HUES48 (cell line): Measurements from ENCODE around the gene ADAMTS16.

ENCODE experiments used
- H3K27ac ChIP-seq: one replicate; pipeline ENCODE4 v1.7.0; 2013; ENCODE audit warnings: low read depth, low read length, inconsistent platforms
- H3K27me3 ChIP-seq: 2 replicates; pipeline ENCODE4 v1.6.1; 2013; ENCODE audit warnings: mild to moderate bottlenecking, low read length; ENCODE audit not compliant: control insufficient read depth, insufficient read depth
- H3K36me3 ChIP-seq: 2 replicates; pipeline ENCODE4 v1.6.1; 2013; ENCODE audit warnings: low read length; ENCODE audit not compliant: control insufficient read depth, insufficient read depth
- H3K4me1 ChIP-seq: 2 replicates; pipeline ENCODE4 v1.6.1; 2013; ENCODE audit warnings: mild to moderate bottlenecking, low read length; ENCODE audit not compliant: control insufficient read depth, insufficient read depth
- H3K4me3 ChIP-seq: 2 replicates; pipeline ENCODE4 v1.5.1; 2013; ENCODE audit warnings: mild to moderate bottlenecking, low read depth, low read length
- H3K9ac ChIP-seq: 2 replicates; pipeline ENCODE4 v1.6.1; 2013; ENCODE audit warnings: mild to moderate bottlenecking, low read depth, low read length, moderate library complexity
- H3K9me3 ChIP-seq: 2 replicates; pipeline ENCODE4 v1.6.1; 2013; ENCODE audit warnings: low read length; ENCODE audit not compliant: control insufficient read depth, insufficient read depth

The ADAMTS16 gene

DNA sequence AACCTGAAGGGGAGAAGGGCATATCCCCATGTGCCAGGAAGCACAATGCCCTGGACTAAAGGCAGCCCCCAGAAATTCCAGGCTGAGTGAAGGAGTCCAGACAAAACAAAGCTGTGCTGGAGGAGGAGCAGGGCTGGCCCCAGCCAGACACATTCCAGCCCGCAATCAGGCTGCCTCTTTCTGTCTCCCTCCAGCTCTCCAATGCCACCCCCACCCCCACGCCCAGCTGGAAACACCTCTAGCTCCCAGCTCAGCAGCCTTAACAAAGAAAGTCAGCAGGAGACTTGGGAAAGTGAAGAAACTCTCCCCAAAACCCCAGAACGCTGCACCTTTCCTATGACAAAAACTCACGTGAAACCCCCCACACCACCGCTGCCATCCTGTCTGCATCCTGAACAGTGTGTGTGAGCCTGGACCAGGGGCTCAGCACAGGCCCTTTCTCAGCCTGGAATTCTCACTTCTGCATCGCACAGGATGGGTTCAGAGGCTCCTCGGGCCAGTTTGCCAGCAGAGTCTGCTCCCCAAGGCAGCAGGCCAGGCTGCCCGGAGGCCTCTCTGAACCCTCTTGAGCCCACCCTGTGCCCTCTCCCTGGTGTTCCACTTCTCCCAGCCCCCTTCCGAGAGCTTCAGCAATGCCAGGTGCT is 186.1 kb downstream of the ADAMTS16 start:
- Histone ChIP-seq H3K27me3 (no peaks in the 10 kb centered on the region), H3K9me3 (no peaks in the 10 kb centered on the region), H3K4me3 (no peak overlapping the region), H3K4me1 (peaks cover 28% of the 10 kb centered on the region), H3K27ac (peak overlapping the region; percentile 49), H3K9ac (no peak overlapping the region), H3K36me3 (no peaks in the 10 kb centered on the region)

DNA sequence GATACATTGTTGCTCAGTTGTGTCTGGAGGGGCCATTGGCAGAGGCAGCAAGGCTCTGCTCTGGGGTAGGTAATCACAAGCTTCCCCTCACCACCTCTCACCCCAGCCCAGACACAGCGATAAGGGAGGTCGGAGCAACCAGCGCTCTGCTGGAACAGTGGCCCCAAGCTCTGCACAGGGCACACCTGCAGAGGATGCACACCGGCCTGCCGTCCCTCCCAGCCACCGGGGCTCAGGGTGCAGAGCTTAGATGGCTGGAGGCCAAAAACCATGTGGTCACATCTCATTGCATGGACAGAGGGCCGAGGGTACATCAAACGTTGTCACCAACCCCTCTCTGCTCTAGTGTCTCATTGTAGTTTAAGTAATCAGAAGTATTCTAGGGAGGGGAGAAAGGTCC is 187.0 kb downstream of the ADAMTS16 start:
- Histone ChIP-seq H3K4me1 (peaks cover 28% of the 10 kb centered on the region), H3K36me3 (no peaks in the 10 kb centered on the region), H3K9ac (no peak overlapping the region), H3K27me3 (no peaks in the 10 kb centered on the region), H3K27ac (no peak overlapping the region), H3K9me3 (no peaks in the 10 kb centered on the region), H3K4me3 (no peak overlapping the region)

GRCh38 chr5:5330728-5331452 is 190.8 kb downstream of the ADAMTS16 start:
- H3K27me3 ChIP-seq: no peaks in the 10 kb centered on the region

DNA sequence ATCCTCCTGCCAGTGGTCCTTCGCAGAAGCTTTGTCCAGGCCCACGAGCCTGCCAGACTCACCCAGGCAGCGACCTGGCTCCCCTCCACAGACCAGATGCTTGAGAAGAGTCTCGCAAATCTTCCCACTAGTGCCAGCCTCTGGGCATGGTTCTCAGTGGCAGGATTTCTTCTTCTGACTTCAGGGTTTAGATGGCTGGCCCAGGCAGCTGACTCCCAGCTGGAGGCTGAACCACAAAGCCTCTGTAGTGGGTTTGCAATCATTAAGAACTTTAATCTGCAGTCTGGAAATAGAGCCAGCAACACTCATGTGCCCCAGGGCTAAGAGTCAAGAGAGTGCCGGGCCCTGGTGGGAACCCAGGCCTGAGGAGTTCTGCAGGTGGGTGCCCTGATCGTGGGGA is 191.7 kb downstream of the ADAMTS16 start:
- no peaks in the 10 kb centered on the region for H3K27me3 ChIP-seq

More at GRCh38 chr5:5330728-5331452, 190.8 kb downstream of the ADAMTS16 start:
- Histone ChIP-seq H3K9me3 (no peaks in the 10 kb centered on the region), H3K27ac (no peak overlapping the region), H3K9ac (no peak overlapping the region), H3K4me3 (no peak overlapping the region), H3K4me1 (peaks cover 23% of the 10 kb centered on the region), H3K36me3 (no peaks in the 10 kb centered on the region)

DNA sequence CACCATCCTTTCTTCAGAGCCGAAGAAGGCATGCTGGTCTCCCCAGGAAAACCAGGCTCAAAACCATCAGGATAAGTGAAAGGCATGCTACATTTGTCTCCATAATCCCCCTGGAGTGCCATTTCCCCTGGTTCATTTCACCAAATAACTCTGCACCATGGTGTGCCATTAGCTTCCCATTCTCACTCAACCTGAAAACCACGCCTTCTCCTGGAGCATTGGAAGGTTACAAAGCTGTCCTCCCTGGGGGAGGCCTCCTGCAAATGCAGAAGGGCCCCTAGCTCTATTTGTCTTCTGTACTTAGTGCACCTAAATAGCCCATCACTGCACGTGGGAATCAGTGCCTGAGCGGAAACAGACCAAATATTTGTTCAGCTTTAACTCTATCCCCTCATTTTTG is 192.2 kb downstream of the ADAMTS16 start:
- Histone ChIP-seq H3K4me1 (peaks cover 15% of the 10 kb centered on the region), H3K9me3 (no peaks in the 10 kb centered on the region), H3K36me3 (no peaks in the 10 kb centered on the region), H3K4me3 (no peak overlapping the region), H3K27me3 (no peaks in the 10 kb centered on the region), H3K27ac (no peak overlapping the region), H3K9ac (no peak overlapping the region)

More for the DNA sequence above, 191.7 kb downstream of the ADAMTS16 start:
- no peak overlapping the region for H3K27ac ChIP-seq
- no peaks in the 10 kb centered on the region for H3K9me3 ChIP-seq
- H3K4me1 ChIP-seq: peaks cover 15% of the 10 kb centered on the region
- H3K4me3 ChIP-seq: no peak overlapping the region
- no peak overlapping the region for H3K9ac ChIP-seq
- H3K36me3 ChIP-seq: no peaks in the 10 kb centered on the region

DNA sequence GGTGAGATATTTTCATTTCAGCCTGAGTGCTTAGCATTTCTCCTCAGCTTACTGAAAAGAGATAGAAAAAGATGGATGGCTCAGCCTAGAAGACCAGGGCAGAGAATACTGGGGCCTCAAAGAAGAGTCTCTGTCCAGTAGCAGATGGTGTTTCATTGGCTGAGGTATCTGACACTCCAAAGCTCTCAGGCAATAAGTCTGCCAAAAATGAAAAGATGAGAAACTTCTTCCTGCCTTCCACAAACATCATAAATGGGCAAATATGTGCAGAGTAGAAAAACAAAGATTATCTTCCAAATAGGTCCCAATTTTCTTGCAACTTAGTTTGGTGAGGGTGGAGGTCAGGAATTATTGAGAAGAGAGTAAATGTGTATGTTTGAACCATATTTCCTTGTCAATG is 195.0 kb downstream of the ADAMTS16 start:
- Histone ChIP-seq H3K36me3 (no peaks in the 10 kb centered on the region), H3K27ac (no peak overlapping the region), H3K27me3 (no peaks in the 10 kb centered on the region), H3K4me1 (peaks cover 15% of the 10 kb centered on the region), H3K4me3 (no peak overlapping the region), H3K9ac (no peak overlapping the region), H3K9me3 (no peaks in the 10 kb centered on the region)

- Histone ChIP-seq H3K27me3 (no peaks in the 10 kb centered on the region), H3K9me3 (no peaks in the 10 kb centered on the region), H3K36me3 (no peaks in the 10 kb centered on the region), H3K4me1 (peaks cover 15% of the 10 kb centered on the region), H3K4me3 (no peak overlapping the region), H3K27ac (peak overlapping the region; percentile 17), H3K9ac (no peak overlapping the region)
These were observed 195.7 kb downstream of the ADAMTS16 start for GRCh38 chr5:5335700-5336264.

- Histone ChIP-seq H3K27me3 (no peaks in the 10 kb centered on the region), H3K36me3 (no peaks in the 10 kb centered on the region), H3K9ac (no peak overlapping the region), H3K27ac (no peak overlapping the region), H3K4me1 (peaks cover 16% of the 10 kb centered on the region), H3K9me3 (no peaks in the 10 kb centered on the region), H3K4me3 (no peak overlapping the region)
These were observed 199.1 kb downstream of the ADAMTS16 start for GRCh38 chr5:5339257-5339656.

DNA sequence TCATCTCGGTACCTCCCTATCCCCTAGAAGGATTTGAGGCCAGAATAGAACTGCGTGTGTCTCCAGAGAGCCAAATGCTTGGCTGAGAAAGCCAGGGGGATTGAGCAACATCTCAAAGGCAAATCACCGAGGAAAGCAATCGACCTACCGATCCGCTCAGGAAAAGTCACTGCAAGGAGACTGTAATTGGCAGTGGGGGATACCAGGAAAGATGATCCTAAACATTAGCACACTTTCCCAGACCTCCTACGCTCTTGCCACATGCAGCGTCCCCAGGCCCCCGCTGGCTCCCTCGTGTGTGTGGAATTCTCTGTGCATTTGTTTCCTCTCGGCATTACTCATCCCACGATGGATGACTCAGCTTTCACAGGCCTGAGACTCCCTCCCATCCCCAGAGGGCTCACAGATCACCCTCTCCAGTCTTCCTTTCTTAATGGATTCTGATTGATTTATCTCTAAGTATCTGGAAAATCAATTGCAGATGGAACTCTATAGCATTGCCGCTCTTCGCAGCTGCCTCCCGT is 200.1 kb downstream of the ADAMTS16 start:
- peak overlapping the region; percentile 70 for H3K27ac ChIP-seq
- no peaks in the 10 kb centered on the region for H3K36me3 ChIP-seq
- H3K9ac ChIP-seq: no peak overlapping the region
- no peak overlapping the region for H3K4me3 ChIP-seq
- no peaks in the 10 kb centered on the region for H3K9me3 ChIP-seq
- H3K27me3 ChIP-seq: no peaks in the 10 kb centered on the region
- H3K4me1 ChIP-seq: peaks cover 16% of the 10 kb centered on the region

DNA sequence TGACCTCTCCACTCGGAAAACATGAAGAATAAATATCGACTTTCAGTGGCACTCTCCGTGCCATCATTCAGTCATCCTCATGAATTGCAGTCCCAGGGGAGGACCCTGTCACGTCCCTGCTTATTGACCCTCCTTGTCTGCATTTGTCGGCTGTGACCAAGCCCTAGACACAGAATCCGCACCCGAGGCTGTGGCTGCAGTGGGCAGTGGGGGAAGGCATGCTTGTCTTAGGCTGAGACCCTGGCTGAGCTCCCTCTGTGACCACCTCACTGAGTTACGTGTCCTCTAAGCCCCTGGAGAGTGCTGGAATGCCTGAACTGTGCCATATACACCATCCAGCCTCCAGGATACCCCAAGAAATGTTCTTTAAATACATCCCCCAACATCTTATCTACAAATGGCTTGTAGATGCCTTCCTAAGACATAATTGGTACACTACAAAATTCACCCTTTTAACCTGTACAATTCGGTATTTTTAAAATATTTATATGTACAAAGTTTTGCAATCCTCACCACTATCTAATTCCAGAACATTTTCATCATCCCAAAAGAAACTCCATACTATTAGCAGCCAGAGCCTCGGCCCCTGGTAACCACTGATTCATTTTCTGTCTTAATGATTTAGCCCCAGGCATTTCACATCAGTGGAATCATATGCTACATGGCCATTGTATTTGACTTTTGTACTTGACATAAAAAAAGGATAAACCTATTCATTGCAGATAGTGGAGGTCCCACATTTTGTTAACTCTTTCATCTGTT is 201.6 kb downstream of the ADAMTS16 start:
- H3K27me3 ChIP-seq: no peaks in the 10 kb centered on the region
- no peak overlapping the region for H3K9ac ChIP-seq
- H3K36me3 ChIP-seq: no peaks in the 10 kb centered on the region
- H3K27ac ChIP-seq: no peak overlapping the region
- H3K4me1 ChIP-seq: peaks cover 16% of the 10 kb centered on the region
- no peak overlapping the region for H3K4me3 ChIP-seq
- H3K9me3 ChIP-seq: no peaks in the 10 kb centered on the region
